Glutamatergic neuron (in vitro differentiated cells): ENCODE data around the gene ZNF398. TPM values are rescaled to one million over a fixed set of nuclear protein-coding genes. Genes with fewer than 3 reads are reported as not detected.

Experiments
- DNase-seq: peaks from one replicate; pipeline ENCODE4 v3.0.0; 2022
- H3K27ac Mint-ChIP-seq: one replicate; pipeline ENCODE4 v1.8.0; 2020; ENCODE audit warnings: mild to moderate bottlenecking, mixed read lengths, inconsistent platforms; ENCODE audit not compliant: unreplicated experiment
- H3K27me3 Mint-ChIP-seq: one replicate; pipeline ENCODE4 v1.8.0; 2020; ENCODE audit warnings: mild to moderate bottlenecking, moderate library complexity, mixed read lengths, inconsistent platforms; ENCODE audit not compliant: unreplicated experiment
- H3K36me3 Mint-ChIP-seq: one replicate; pipeline ENCODE4 v1.8.0; 2020; ENCODE audit warnings: mild to moderate bottlenecking, mixed read lengths, inconsistent platforms; ENCODE audit not compliant: unreplicated experiment
- H3K4me1 Mint-ChIP-seq: one replicate; pipeline ENCODE4 v1.8.0; 2020; ENCODE audit warnings: mild to moderate bottlenecking, low read depth, mixed read lengths, inconsistent platforms; ENCODE audit not compliant: unreplicated experiment
- H3K4me3 Mint-ChIP-seq: one replicate; pipeline ENCODE4 v1.8.0; 2020; ENCODE audit warnings: mild to moderate bottlenecking, mixed read lengths, inconsistent platforms; ENCODE audit not compliant: unreplicated experiment
- H3K9me3 Mint-ChIP-seq: one replicate; pipeline ENCODE4 v1.8.0; 2020; ENCODE audit warnings: mild to moderate bottlenecking, moderate library complexity, mixed read lengths, inconsistent platforms; ENCODE audit not compliant: unreplicated experiment
- total RNA-seq: library from RNA; stranded (reverse); fragmentation: NEBNext Ultra II Directional; extraction: Animal tissue kit (Norgen Biotek cat#: 25700); gene quantifications from one replicate; pipeline ENCODE4 v1.2.1, GENCODE V29; 2021; ENCODE audit not compliant: unreplicated experiment
- TF ChIP-seq, protein P1 (sequence below): fragments of 200-600 bp; sonication (generic); IDR thresholded peaks from one replicate; pipeline ENCODE4 v1.5.0; 2021; ENCODE audit not compliant: partially characterized antibody, unreplicated experiment

The ZNF398 gene
- total RNA-seq, 1 donor from 2014 or later, result 13.9 TPM

GRCh38 chr7:149166630-149167352 is 19.5 kb downstream of the ZNF398 start:
- TF ChIP-seq, protein P1, sequence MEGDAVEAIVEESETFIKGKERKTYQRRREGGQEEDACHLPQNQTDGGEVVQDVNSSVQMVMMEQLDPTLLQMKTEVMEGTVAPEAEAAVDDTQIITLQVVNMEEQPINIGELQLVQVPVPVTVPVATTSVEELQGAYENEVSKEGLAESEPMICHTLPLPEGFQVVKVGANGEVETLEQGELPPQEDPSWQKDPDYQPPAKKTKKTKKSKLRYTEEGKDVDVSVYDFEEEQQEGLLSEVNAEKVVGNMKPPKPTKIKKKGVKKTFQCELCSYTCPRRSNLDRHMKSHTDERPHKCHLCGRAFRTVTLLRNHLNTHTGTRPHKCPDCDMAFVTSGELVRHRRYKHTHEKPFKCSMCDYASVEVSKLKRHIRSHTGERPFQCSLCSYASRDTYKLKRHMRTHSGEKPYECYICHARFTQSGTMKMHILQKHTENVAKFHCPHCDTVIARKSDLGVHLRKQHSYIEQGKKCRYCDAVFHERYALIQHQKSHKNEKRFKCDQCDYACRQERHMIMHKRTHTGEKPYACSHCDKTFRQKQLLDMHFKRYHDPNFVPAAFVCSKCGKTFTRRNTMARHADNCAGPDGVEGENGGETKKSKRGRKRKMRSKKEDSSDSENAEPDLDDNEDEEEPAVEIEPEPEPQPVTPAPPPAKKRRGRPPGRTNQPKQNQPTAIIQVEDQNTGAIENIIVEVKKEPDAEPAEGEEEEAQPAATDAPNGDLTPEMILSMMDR, result no peak
- Mint-ChIP-seq H3K36me3 (no peaks in the 10 kb centered on the region), H3K4me1 (no peaks in the 10 kb centered on the region), H3K9me3 (no peaks in the 10 kb centered on the region), H3K4me3 (no peak overlapping the region), H3K27me3 (no peaks in the 10 kb centered on the region), H3K27ac (no peak overlapping the region)
- no peak for DNase-seq

GRCh38 chr7:149171892-149172533 is 24.8 kb downstream of the ZNF398 start:
- Mint-ChIP-seq H3K27me3 (no peaks in the 10 kb centered on the region), H3K4me3 (no peak overlapping the region), H3K4me1 (no peaks in the 10 kb centered on the region), H3K36me3 (no peaks in the 10 kb centered on the region), H3K27ac (no peak overlapping the region), H3K9me3 (no peaks in the 10 kb centered on the region)
- TF ChIP-seq, protein P1, result no peak
- DNase-seq, result no peak

- Mint-ChIP-seq H3K36me3 (no peaks in the 10 kb centered on the region), H3K27me3 (no peaks in the 10 kb centered on the region), H3K4me1 (no peaks in the 10 kb centered on the region), H3K9me3 (no peaks in the 10 kb centered on the region), H3K4me3 (no peak overlapping the region), H3K27ac (no peak overlapping the region)
- DNase-seq, result no peak
- TF ChIP-seq, protein P1, result no peak
These were observed 25.3 kb downstream of the ZNF398 start for GRCh38 chr7:149172534-149172920.

- Mint-ChIP-seq H3K9me3 (no peaks in the 10 kb centered on the region), H3K36me3 (no peaks in the 10 kb centered on the region), H3K4me1 (no peaks in the 10 kb centered on the region), H3K27ac (no peak overlapping the region), H3K4me3 (no peak overlapping the region), H3K27me3 (peaks cover 2% of the 10 kb centered on the region)
- TF ChIP-seq, protein P1, result no peak
- no peak for DNase-seq
These were observed 27.9 kb downstream of the ZNF398 start for GRCh38 chr7:149175150-149175549.

- Mint-ChIP-seq H3K9me3 (no peaks in the 10 kb centered on the region), H3K27me3 (peaks cover 4% of the 10 kb centered on the region), H3K4me1 (no peaks in the 10 kb centered on the region), H3K4me3 (no peak overlapping the region), H3K27ac (no peak overlapping the region), H3K36me3 (no peaks in the 10 kb centered on the region)
- TF ChIP-seq, protein P1, result no peak
- no peak for DNase-seq
These were observed 32.0 kb downstream of the ZNF398 start for GRCh38 chr7:149179241-149179640.
